Activated CD4-positive, alpha-beta T cell treated with anti-CD3 and anti-CD28 coated beads for 24 hours (primary cell): ENCODE results near the gene SMTNL2.
"Not testable (repeated sequence)": the region's sequence is repeated elsewhere in the genome, so short reads cannot be mapped to it uniquely, and the experiment has no call there.

Experiments used
- DNase-seq, 2 donors: peaks; one replicate each; pipeline ENCODE4 v3.0.0-alpha.2; 2020; ENCODE audit warnings: low read depth in 2 of 2

Gene SMTNL2

DNA sequence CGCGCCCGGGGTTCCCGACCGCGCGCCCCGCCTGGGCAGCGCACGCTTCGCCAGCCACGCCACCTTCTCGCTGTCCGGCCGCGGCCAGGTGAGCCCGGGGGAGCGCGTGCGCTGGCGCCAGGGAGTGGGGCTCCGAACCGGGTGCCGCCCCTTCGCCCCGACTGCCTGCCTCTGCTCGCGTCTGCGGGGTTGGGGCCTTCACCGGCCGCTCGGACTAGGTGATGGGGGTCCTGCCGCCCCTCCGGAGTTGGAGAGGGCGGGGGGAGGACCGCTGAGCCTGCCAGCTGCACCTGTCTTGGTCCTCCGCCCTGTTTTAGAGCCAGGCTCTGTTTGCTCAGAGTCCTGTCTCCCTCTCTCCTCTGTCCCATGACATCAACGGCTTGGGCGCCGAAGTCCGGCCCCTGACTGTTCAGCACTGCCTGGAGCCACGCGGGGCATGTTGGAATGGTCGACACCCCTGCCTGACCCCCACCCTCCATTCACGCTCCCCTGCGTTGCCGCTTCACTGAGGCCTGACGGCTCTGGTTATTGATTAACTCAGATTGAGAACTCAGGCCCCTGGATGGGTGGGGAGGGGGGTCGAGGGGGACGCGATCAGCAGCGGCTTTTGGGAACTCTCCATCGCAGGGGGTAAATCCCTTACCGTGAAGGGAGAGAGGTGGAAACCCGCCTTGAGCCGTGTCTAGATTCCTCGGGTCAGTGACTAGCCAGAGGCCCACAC lies 748 bp downstream of the SMTNL2 start:
- DNase-seq, result no peak

DNA sequence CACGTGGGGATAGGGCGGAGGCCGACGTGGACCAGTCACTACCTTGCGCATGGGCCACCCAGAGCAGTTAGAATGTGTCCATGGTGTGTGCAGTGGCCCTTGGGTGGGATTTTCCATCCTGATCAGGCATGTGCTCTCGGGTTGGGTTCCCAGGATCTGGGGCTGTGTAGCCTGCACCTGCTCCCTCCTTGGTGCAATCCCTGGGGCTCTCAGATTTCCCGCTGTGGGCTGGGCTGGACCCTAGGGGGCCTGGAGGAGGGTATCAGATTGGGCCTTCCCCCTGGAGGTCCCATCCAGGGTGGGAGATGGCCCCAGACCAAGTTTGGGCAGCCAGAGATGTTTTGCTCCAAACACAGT lies 1.3 kb downstream of the SMTNL2 start:
- DNase-seq, result no peak

GRCh38 chr17:4586043-4586442 lies 1.7 kb downstream of the SMTNL2 start:
- DNase-seq, result no peak

DNA sequence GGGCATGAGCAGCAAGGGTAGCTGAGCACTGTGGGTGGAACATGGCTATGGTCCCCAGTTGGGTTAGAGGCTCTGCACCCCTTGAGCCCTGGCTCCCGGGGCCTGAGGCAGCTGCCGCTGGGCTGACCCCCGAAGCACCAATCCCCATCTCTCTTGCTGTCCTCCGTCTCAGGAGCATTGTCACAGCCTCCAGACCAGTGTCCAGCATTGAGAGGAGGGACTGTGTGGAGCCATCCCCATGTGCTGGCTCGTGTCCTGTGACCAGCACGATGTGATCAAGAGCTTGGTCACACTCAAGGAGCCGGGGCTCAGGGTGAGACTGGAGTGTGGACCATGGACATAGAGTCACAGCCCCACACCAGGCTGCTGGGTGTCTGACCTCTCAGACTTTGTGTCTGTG lies 2.9 kb downstream of the SMTNL2 start:
- DNase-seq, result no peak

DNA sequence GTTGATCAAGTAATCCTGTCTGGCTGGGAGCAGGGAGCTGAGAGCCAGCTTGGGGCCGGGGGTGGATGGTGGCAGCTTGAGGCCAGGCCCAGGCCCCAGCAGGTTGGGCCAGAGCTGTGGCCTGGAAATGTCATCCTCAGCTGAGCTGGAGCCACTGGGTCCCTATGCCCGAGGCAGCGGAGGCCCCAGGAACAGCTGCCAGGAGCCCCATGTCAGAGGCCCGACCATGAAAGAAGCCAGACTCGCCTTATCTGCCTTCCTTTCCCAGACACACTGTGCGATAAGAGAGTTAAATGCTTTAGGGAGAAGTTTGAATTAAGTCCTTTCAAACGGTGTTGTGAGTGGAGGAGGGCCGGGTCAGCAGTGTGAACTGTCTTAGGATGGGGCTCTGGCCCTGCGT lies 3.5 kb downstream of the SMTNL2 start:
- no peak for DNase-seq

DNA sequence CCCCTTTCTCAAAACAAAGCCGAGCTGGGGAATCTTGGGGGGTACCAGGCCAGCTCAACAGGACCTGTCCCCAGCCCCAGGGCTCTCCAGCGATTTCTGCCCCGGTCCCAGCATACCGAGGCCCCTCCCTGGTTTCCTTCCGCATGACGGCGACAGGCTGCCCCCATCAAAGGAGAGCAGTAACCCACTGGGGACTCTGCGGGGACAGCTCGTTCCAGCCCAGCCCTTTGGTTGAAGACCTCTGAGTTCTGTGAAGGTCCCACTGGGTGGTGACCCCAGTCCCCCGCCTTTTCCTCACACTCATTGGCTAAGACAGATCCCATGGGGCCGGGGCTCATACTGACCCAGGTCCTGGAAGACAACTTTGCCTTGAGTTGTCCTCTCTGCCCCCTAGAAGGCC lies 4.1 kb downstream of the SMTNL2 start:
- no peak for DNase-seq

DNA sequence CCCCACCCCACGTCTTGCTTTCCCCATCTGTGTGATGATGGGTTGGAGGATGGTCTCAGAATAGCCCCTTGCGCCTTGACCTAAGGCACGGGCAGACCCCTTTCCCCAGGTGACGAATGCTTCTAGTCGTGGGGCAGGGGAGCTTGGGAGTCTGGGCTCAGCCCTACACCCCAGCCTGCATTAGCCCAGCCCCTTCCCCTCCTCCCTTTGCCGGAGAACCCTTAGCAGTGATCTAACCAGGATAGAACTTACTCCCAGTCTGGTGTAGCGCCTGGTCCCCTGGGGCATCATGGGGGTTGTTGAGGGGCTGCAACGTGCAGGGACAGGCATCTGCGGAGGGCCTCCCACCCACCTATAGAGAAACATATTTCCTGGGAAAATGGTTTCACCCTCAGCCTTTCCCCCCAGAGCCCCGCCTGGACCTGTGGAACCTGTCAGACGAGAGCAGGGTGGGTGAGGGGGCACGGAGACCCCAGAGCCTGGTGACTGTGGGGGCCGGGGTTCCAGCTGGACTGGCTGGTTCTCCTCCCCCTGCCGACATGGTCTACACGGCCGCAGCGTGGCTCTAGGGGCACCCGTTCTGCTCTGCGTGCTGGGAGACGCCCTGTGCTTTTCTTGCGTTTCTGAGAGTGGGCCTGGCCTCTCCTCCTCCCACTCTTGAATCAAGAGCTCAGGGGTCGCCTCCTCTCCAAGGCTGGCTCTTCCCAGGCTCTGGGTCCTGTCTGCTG lies 4.7 kb downstream of the SMTNL2 start:
- no peak for DNase-seq

- not testable (repeated sequence) for DNase-seq
These were observed 5.7 kb downstream of the SMTNL2 start for GRCh38 chr17:4590042-4590441.

GRCh38 chr17:4590981-4591453 lies 6.7 kb downstream of the SMTNL2 start:
- DNase-seq, result no peak

DNA sequence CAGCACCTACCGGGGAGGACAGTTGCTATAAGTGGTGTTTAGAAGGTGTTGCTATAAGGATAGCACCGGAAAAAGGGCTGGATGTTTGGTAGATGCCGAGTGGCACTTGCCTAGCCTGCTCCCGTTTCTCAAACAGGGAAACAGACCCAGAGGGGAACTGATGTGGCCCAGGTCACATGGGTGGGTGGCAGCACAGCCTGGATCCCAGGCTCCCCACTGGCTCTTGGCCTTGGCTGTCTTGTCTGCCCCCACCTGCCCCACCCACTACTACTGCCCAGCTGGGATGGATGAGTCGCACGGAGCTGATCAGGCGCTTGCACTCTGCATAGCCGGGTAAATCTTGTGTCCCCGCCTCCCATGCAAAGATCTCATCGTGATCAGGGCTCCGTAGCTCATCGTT lies 7.2 kb downstream of the SMTNL2 start:
- no peak for DNase-seq

GRCh38 chr17:4592240-4593005 lies 8.1 kb downstream of the SMTNL2 start:
- DNase-seq, result no peak

DNA sequence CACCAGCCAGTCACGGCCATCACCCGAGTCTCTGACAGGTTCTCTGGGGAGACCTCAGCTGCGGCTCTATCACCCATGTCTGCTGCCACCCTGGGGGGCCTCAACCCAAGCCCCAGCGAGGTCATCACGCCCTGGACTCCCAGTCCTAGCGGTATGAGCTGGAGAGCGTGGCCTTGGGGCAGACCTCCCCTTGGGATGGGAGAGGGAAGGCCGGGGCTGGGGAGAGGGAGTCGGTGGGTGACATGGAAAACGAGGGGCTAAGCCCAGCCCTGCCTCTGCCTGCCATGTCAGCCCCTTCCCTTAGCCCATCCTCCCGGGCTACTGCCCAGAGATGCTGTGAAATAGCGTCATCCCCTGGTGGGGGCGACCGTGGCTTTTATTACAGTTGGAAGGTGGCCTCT lies 8.7 kb downstream of the SMTNL2 start:
- no peak for DNase-seq

DNA sequence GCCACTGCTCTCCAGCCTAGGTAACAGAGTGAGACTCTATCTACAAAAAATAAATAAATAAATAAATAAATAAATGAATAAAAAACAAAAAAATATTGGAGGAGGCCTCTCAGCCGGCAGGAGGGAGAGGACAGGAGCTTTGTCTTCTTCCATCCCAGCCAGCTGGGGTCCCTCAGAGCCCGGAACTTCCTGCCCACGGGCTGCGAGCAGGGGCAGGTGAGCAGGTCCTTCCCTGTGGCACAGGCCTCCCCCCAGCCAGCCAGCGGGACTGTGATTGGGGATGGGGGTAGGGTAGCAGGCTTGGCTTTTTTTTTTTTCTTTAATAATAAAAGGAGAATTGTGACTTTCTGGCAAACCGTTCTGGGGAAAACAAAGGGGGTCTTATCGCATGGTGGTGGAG lies 10.1 kb downstream of the SMTNL2 start:
- DNase-seq, result no peak

GRCh38 chr17:4594931-4595684 lies 10.8 kb downstream of the SMTNL2 start:
- DNase-seq, result peak in 1 of 2 donors; percentile 26

GRCh38 chr17:4595685-4596342 lies 11.5 kb downstream of the SMTNL2 start:
- not testable (repeated sequence) for DNase-seq

DNA sequence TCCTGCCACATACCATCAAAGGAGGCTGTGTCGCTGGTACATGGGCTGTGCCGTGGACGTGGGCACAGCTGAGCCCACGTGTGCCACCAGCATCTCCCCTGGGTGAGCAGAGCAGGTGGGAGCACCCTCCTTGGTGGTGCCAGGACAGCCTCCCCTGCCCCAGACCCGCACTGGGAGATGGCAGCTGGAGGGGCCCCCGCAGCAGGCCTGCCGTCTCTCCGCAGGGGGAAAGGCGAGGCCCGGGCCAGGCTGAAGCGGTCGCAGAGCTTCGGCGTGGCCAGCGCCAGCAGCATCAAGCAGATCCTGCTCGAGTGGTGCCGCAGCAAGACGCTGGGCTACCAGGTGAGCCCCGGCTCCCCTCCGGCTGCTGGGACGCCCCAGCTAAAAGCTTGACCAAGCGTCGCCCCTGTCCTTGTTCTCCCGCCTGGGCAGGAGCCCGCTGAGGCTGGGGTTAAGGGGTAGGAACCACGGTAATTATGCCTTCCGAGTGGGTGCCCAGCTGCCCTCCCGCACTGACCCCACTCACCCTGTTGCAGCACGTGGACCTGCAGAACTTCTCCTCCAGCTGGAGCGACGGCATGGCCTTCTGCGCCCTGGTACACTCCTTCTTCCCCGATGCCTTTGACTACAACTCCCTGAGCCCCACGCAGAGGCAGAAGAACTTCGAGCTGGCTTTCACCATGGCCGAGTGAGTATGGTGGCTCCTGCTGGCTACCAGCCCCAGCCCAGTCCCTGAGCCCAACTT lies 12.5 kb downstream of the SMTNL2 start:
- no peak for DNase-seq

GRCh38 chr17:4597975-4598374 lies 13.6 kb downstream of the SMTNL2 start:
- no peak for DNase-seq

DNA sequence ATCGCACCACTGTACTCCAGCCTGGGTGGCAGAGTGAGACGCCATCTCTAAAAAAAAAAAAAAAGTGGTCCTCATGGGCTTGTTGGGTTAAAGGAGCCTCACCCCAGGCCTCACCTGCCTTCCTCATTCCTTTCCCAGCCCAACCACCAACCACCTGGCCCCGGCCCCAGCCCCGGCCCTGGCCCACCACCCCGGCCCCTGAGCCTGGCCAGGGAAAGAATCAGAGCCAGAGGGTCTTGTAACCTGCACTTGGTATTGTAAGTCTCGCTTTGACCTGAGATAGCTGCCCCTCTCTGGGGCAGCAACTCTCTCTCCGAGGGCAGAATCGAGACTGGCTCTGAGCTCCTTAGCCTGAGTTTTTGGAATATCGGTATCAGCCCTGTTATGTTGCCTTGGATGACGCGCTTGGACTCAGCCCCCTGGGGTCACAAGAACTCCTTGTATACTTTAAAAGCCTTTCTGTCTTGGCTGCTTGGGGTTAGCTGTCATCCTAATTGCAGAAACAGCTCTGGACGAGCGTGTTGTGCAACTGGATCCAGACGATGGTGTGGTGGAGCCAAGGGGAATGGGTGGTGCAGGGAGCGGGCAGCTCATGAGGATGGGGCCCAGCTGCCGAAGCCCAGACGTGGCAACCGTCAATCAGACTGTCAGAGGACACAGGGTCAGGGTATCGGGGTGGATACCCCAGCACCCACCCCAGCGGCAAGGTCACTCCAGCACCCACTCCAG lies 14.6 kb downstream of the SMTNL2 start:
- no peak for DNase-seq

GRCh38 chr17:4599505-4600281 lies 15.4 kb downstream of the SMTNL2 start:
- no peak for DNase-seq
